Spleen (tissue), 7 donors: ENCODE results near the gene PRKCQ.

Experiments used
- CTCF ChIP-seq, 11 experiments: fragments of 200-600 bp in 7 of 11; fragments of 450-650 bp in 4 of 11; sonication (generic) in 4 of 11; IDR thresholded peaks in 8 of 11; conservative IDR thresholded peaks in 3 of 11; 1 replicate in 7 of 11; 2 replicates in 4 of 11; pipeline versions ENCODE4 v1.4.0 to v1.8.0; 2016 to 2021; ENCODE audit warnings: antibody characterized with exemption in 11 of 11, inconsistent platforms in 4 of 11, mild to moderate bottlenecking in 1 of 11
- POLR2A ChIP-seq, 3 donors: fragments of 450-650 bp; IDR thresholded peaks; one replicate each; pipeline ENCODE4 v1.5.1; 2017; ENCODE audit warnings: antibody characterized with exemption in 3 of 3, mild to moderate bottlenecking in 1 of 3
- POLR2AphosphoS5 ChIP-seq, 3 donors: sonication (generic); formaldehyde crosslinking; IDR thresholded peaks; one replicate each; pipeline ENCODE4 v1.5.1; 2017; ENCODE audit warnings: antibody characterized with exemption in 3 of 3
- donor health status: DM: no; HTN: no; CAD: no; lungs with moderate emphysema.
- donor health status: DM: no; HTN: no; CAD: no.
- donor health status: DM: no; HTN: no; CAD: no.

DNA sequence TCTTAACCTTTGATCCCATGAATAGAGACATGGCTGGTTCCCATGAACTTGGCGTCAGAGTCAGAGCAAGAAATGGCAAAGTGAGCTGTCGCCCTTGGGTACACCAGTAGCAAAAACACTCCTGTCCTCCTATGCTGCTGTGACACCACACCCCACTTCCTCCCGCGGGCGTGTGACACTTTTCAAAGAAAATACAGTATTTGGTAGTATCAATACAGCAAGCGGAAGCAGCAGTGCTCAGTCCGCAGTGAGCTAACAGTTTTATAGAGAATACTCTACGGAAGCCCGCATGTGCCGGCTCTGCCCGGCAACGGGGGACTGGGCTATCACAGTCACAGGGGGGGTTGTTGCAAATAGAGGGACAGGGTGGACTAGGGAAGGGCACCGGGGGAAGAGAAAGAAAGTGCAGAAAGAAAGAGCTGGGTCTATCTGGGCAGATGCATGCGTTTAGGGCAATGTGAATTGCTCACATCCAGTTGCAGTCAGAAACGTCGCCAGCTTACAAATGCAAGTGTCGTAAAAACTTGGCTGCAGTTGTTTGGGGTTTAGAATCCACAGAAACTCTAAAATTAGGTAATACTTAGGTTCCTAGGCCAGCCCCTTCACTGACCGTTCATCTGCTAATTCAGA lies 49.8 kb downstream of the PRKCQ start:
- no peak for TF ChIP-seq POLR2A (IDR thresholded peaks at IDR 0.05)
- no peak for TF ChIP-seq CTCF (IDR thresholded peaks at IDR 0.05 in 8 of 11, conservative IDR thresholded peaks at IDR 0.05 in 3 of 11)
- TF ChIP-seq POLR2AphosphoS5 (IDR thresholded peaks at IDR 0.05), result peak in 2 of 3 donors; percentile 47 to 79
